Ovary (tissue), 9 donors: ENCODE results near the gene ANXA10. TPM values are rescaled to one million over a fixed set of nuclear protein-coding genes. Genes with fewer than 3 reads are reported as not detected.

Experiments
- DNase-seq, 5 donors: peaks; one replicate each; pipeline ENCODE4 v3.0.0-alpha.2; 2019 to 2020
- H3K27ac ChIP-seq, 2 donors: fragments of 200-600 bp; one replicate each; pipeline versions ENCODE4 v1.5.1 to v1.8.0; 2019 to 2022
- H3K27me3 ChIP-seq: fragments of 200-600 bp; one replicate; pipeline ENCODE4 v1.8.0; 2022
- H3K36me3 ChIP-seq: fragments of 200-600 bp; sonication (generic); one replicate; pipeline ENCODE4 v1.5.1; 2019
- H3K4me1 ChIP-seq: one replicate; pipeline ENCODE4 v1.8.1; 2013; ENCODE audit warnings: mild to moderate bottlenecking, moderate library complexity; ENCODE audit not compliant: insufficient read depth
- H3K4me3 ChIP-seq: fragments of 200-600 bp; sonication (generic); one replicate; pipeline ENCODE4 v1.5.1; 2017
- H3K9me3 ChIP-seq, 2 donors: fragments of 200-600 bp in 1 of 2; sonication (generic) in 1 of 2; one replicate each; pipeline versions ENCODE4 v1.5.1 to v1.8.1; 2013 to 2019; ENCODE audit warnings: mild to moderate bottlenecking in 1 of 2, moderate library complexity in 1 of 2
- CTCF ChIP-seq, 3 donors: fragments of 450-650 bp in 2 of 3; fragments of 200-600 bp in 1 of 3; IDR thresholded peaks; one replicate each; pipeline versions ENCODE4 v1.5.1 to v1.8.0; 2016 to 2022; ENCODE audit warnings: antibody characterized with exemption in 3 of 3, mild to moderate bottlenecking in 1 of 3
- EP300 ChIP-seq: sonication (generic); formaldehyde crosslinking; IDR thresholded peaks from one replicate; pipeline ENCODE4 v1.6.1; 2017; ENCODE audit warnings: antibody characterized with exemption
- POLR2A ChIP-seq: fragments of 450-650 bp; IDR thresholded peaks from one replicate; pipeline ENCODE4 v1.6.1; 2017; ENCODE audit warnings: antibody characterized with exemption, mild to moderate bottlenecking, moderate library complexity
- whole genome bisulfite sequencing, 3 donors: extraction: QIAGEN DNeasy Blood & Tissue Kit in 1 of 3; methylation state at CpG; one replicate each; pipeline versions ENCODE4 v1.1.5 to v1.1.7; 2013 to 2017; 5-methylcytosine and 5-hydroxymethylcytosine counted together
- intact Hi-C, 4 donors: fragments of 100-400 bp; cut with DNase I; formaldehyde crosslinking; loops; one replicate each; pipeline versions ENCODE4 v1.11.0 to v1.15.1; 2022 to 2023
- polyA plus RNA-seq, 2 donors: library from polyadenylated mRNA; stranded (reverse); fragments of 200-250 nt in 1 of 2; fragments of 350-450 nt in 1 of 2; fragmentation: Illumina TruSeq in 1 of 2; extraction: RNeasy Lipid Tissue Mini Kit (QIAGEN cat#74804) in 1 of 2; gene quantifications; one replicate each; pipeline ENCODE4 v1.2.3, GENCODE V29; 2013 to 2014
- total RNA-seq, 7 donors: library from RNA; depleted of rRNA in 2 of 7; stranded (reverse); fragments of >200 nt in 2 of 7; fragmentation: NEBNext Ultra II Directional in 3 of 7; extraction: Animal tissue kit (Norgen Biotek cat#: 25700) in 3 of 7; gene quantifications; one replicate each; pipeline versions ENCODE4 v1.1.0 to v1.2.4, GENCODE V29; 2016 to 2023
- donor health status: DM: no; HTN: no; CAD: no; lungs with moderate emphysema.
- donor health status: DM: no; HTN: no; CAD: no.
- donor health status: Bipolar disorder and iron deficiency.
- donor health status: DM: yes; HTN: yes; CAD: no.
- donor health status: DM: no; HTN: no; CAD: no.
- donor health status: DM: yes; HTN: yes; CAD: no.

The ANXA10 gene
- total and polyA plus RNA-seq, 9 donors, result 0.08 to 0.47 (median 0.28) TPM; not detected in 6

GRCh38 chr4:168220893-168221292 is 128.6 kb downstream of the ANXA10 start:
- Histone ChIP-seq H3K27ac (no peak overlapping the region), H3K9me3 (no peaks in the 10 kb centered on the region), H3K4me3 (no peak overlapping the region), H3K36me3 (no peaks in the 10 kb centered on the region), H3K4me1 (peaks cover 1% of the 10 kb centered on the region), H3K27me3 (no peaks in the 10 kb centered on the region)
- no peak for TF ChIP-seq CTCF (IDR thresholded peaks at IDR 0.05)
- TF ChIP-seq EP300, result no peak
- TF ChIP-seq POLR2A, result no peak
- DNase-seq, result no peak
- intact Hi-C loops, result no loop called here

- Histone ChIP-seq H3K27me3 (no peaks in the 10 kb centered on the region), H3K27ac (no peak overlapping the region), H3K4me3 (no peak overlapping the region), H3K36me3 (no peaks in the 10 kb centered on the region), H3K4me1 (peaks cover 1% of the 10 kb centered on the region), H3K9me3 (no peaks in the 10 kb centered on the region)
- WGBS, 3 donors, result 3 to 4% (median 4%) methylated on average over 2 of the region's 2 CpGs
- TF ChIP-seq EP300 (no peak), POLR2A (no peak), CTCF (IDR thresholded peaks at IDR 0.05) (no peak)
- intact Hi-C loops, result no loop called here
- no peak for DNase-seq
Observed at GRCh38 chr4:168221301-168221700, 129.0 kb downstream of the ANXA10 start.

Other genes with a start within 250 kb of the ANXA10 start
- gene DDX60, start 226.2 kb downstream of the ANXA10 start, total RNA-seq, result 10 to 100 TPM; 15.3 to 31.6 (median 26.0) TPM
- gene DDX60, start 226.2 kb downstream of the ANXA10 start, polyA plus RNA-seq, result 10 to 100 TPM; 12.0 to 15.5 TPM